HEK293 (cell line): ENCODE measurements around the gene ABCC3.

Experiments used
- HOXD13 ChIP-seq: sonication (generic); formaldehyde crosslinking; IDR thresholded peaks from 2 replicates; pipeline ENCODE4 v1.8.0; 2022; ENCODE audit warnings: missing genetic modification reagents, borderline replicate concordance
- SP7 ChIP-seq: fragments of 450-650 bp; formaldehyde crosslinking; IDR thresholded peaks from 2 replicates; pipeline ENCODE4 v1.5.1; 2016; ENCODE audit warnings: missing biosample characterization, missing genetic modification characterization
- ZNF174 ChIP-seq: fragments of 450-650 bp; formaldehyde crosslinking; IDR thresholded peaks from 2 replicates; pipeline ENCODE4 v1.5.0; 2017; ENCODE audit warnings: missing biosample characterization, mild to moderate bottlenecking, missing genetic modification characterization
- ZNF777 ChIP-seq: fragments of 450-650 bp; formaldehyde crosslinking; IDR thresholded peaks from 2 replicates; pipeline ENCODE4 v1.5.1; 2017; ENCODE audit warnings: missing biosample characterization, missing genetic modification characterization, borderline replicate concordance
- ZSCAN30 ChIP-seq: fragments of 450-650 bp; IDR thresholded peaks from 2 replicates; pipeline ENCODE4 v1.5.1; 2018; ENCODE audit warnings: missing biosample characterization, mild to moderate bottlenecking, missing genetic modification characterization, moderate library complexity
- TF ChIP-seq, protein P1 (sequence below): fragments of 450-650 bp; formaldehyde crosslinking; IDR thresholded peaks from 2 replicates; pipeline ENCODE4 v1.5.1; 2016; ENCODE audit warnings: missing biosample characterization, missing genetic modification characterization
- TF ChIP-seq, protein P2 (sequence below): fragments of 450-650 bp; formaldehyde crosslinking; IDR thresholded peaks from 2 replicates; pipeline ENCODE4 v1.5.1; 2016; ENCODE audit warnings: missing biosample characterization, missing genetic modification characterization

DNA sequence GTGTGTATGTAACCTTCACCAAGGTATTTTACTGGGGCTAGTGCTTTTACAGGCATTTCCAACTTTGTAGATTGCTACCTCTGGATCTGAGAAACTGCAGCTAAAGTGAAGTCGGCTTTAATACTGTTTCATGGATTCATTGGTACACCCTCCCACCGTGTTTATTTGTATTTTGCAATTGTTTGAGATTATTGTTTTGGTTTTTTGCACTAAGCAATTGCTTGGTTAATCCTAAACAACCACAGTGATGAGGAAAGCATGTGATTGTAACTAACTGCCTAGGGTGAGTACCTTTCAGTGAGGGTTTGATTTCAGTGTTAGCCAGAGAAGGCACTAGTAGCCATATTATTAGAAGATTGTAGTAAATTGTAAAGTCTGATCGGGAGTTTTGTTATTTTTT, 88.1 kb downstream of the ABCC3 start:
- TF ChIP-seq, protein P1, sequence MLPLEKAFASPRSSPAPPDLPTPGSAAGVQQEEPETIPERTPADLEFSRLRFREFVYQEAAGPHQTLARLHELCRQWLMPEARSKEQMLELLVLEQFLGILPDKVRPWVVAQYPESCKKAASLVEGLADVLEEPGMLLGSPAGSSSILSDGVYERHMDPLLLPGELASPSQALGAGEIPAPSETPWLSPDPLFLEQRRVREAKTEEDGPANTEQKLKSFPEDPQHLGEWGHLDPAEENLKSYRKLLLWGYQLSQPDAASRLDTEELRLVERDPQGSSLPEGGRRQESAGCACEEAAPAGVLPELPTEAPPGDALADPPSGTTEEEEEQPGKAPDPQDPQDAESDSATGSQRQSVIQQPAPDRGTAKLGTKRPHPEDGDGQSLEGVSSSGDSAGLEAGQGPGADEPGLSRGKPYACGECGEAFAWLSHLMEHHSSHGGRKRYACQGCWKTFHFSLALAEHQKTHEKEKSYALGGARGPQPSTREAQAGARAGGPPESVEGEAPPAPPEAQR (tag by site-specific recombination), result no peak
- TF ChIP-seq ZNF777 (no peak), ZSCAN30 (tag by site-specific recombination) (no peak), SP7 (no peak), HOXD13 (no peak), ZNF174 (tag by site-specific recombination) (no peak)
- TF ChIP-seq, protein P2, sequence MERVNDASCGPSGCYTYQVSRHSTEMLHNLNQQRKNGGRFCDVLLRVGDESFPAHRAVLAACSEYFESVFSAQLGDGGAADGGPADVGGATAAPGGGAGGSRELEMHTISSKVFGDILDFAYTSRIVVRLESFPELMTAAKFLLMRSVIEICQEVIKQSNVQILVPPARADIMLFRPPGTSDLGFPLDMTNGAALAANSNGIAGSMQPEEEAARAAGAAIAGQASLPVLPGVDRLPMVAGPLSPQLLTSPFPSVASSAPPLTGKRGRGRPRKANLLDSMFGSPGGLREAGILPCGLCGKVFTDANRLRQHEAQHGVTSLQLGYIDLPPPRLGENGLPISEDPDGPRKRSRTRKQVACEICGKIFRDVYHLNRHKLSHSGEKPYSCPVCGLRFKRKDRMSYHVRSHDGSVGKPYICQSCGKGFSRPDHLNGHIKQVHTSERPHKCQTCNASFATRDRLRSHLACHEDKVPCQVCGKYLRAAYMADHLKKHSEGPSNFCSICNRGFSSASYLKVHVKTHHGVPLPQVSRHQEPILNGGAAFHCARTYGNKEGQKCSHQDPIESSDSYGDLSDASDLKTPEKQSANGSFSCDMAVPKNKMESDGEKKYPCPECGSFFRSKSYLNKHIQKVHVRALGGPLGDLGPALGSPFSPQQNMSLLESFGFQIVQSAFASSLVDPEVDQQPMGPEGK (tag by site-specific recombination), result no peak
